Measurements from ENCODE around the gene PEAR1. TPM values are rescaled to one million over a fixed set of nuclear protein-coding genes. Genes with fewer than 3 reads are reported as not detected.

The PEAR1 gene
- total RNA-seq, 1 donor from 2014 or later, result 11.5 TPM

GRCh38 chr1:156938813-156939212, 45.3 kb downstream of the PEAR1 start:
- TF ChIP-seq POLR2AphosphoS5 (IDR thresholded peaks at IDR 0.05; ENCODE audit: insufficient read depth in 1 of 2, low read depth in 1 of 2) (no peak), POLR2A (IDR thresholded peaks at IDR 0.05) (no peak), CTCF (IDR thresholded peaks at IDR 0.05) (no peak)
- intact Hi-C loops (cut with DNase I), result no loop called here

GRCh38 chr1:156939786-156940334, 46.3 kb downstream of the PEAR1 start:
- intact Hi-C loops (cut with DNase I), result no loop called here
- TF ChIP-seq POLR2A (IDR thresholded peaks at IDR 0.05), result no peak
- TF ChIP-seq CTCF (IDR thresholded peaks at IDR 0.05), result no peak
- no peak for TF ChIP-seq POLR2AphosphoS5 (IDR thresholded peaks at IDR 0.05; ENCODE audit: insufficient read depth in 1 of 2, low read depth in 1 of 2)
- peaks cover 0 to 71% of the 10 kb centered on the region in 2 donors for H3K36me3 ChIP-seq
- no peaks in the 10 kb centered on the region for H3K9me3 ChIP-seq
- no peaks in the 10 kb centered on the region for H3K4me1 ChIP-seq
- H3K27me3 ChIP-seq, result no peaks in the 10 kb centered on the region
- H3K27ac ChIP-seq, result no peak overlapping the region
- H3K4me3 ChIP-seq, result no peak overlapping the region
- no peak for DNase-seq (ENCODE audit: extremely low spot score in 2 of 2)

More at GRCh38 chr1:156938813-156939212, 45.3 kb downstream of the PEAR1 start:
- H3K36me3 ChIP-seq, result peaks cover 0 to 61% of the 10 kb centered on the region in 2 donors
- no peak overlapping the region for H3K27ac ChIP-seq
- no peaks in the 10 kb centered on the region for H3K27me3 ChIP-seq
- no peak overlapping the region for H3K4me3 ChIP-seq
- H3K9me3 ChIP-seq, result no peaks in the 10 kb centered on the region
- no peaks in the 10 kb centered on the region for H3K4me1 ChIP-seq
- no peak for DNase-seq (ENCODE audit: extremely low spot score in 2 of 2)

- no peaks in the 10 kb centered on the region for H3K4me1 ChIP-seq
- DNase-seq (ENCODE audit: extremely low spot score in 2 of 2), result no peak
- H3K36me3 ChIP-seq, result peaks cover 0 to 87% of the 10 kb centered on the region in 2 donors
- no peaks in the 10 kb centered on the region for H3K27me3 ChIP-seq
- H3K9me3 ChIP-seq, result no peaks in the 10 kb centered on the region
- TF ChIP-seq POLR2AphosphoS5 (IDR thresholded peaks at IDR 0.05; ENCODE audit: insufficient read depth in 1 of 2, low read depth in 1 of 2) (no peak), CTCF (IDR thresholded peaks at IDR 0.05) (no peak), POLR2A (IDR thresholded peaks at IDR 0.05) (no peak)
- no peak overlapping the region for H3K27ac ChIP-seq
- intact Hi-C loops (cut with DNase I), result no loop called here
- H3K4me3 ChIP-seq, result no peak overlapping the region
Measured at GRCh38 chr1:156941675-156942074, 48.2 kb downstream of the PEAR1 start.

DNA sequence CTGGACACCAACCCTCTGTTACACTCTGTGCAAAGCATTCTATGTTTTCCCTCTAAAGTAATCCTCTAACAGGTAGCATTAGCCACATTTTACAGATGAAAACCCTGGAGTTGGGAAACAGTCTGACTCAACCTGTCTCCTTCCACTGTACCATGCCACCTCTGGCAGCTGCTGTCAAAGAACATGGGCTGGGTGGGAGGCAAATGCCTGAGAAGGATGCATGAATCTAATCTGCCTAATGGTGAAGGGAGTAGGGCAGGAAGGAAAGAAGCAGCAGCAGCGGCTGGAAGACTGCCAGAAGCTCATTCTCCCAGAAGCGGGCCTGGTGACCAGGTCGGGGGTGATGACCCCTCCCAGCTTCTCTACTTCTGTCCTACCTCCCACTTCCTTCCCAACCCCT, 48.7 kb downstream of the PEAR1 start:
- Histone ChIP-seq H3K4me1 (no peaks in the 10 kb centered on the region), H3K36me3 (peaks cover 0 to 88% of the 10 kb centered on the region in 2 donors), H3K27me3 (no peaks in the 10 kb centered on the region), H3K27ac (no peak overlapping the region), H3K9me3 (no peaks in the 10 kb centered on the region), H3K4me3 (no peak overlapping the region)
- DNase-seq (ENCODE audit: extremely low spot score in 2 of 2), result no peak
- TF ChIP-seq CTCF (IDR thresholded peaks at IDR 0.05) (no peak), POLR2A (IDR thresholded peaks at IDR 0.05) (no peak), POLR2AphosphoS5 (IDR thresholded peaks at IDR 0.05; ENCODE audit: insufficient read depth in 1 of 2, low read depth in 1 of 2) (no peak)
- intact Hi-C loops (cut with DNase I), result no loop called here

GRCh38 chr1:156942576-156942975, 49.1 kb downstream of the PEAR1 start:
- no peak overlapping the region for H3K27ac ChIP-seq
- no peak for TF ChIP-seq POLR2A (IDR thresholded peaks at IDR 0.05)

More at GRCh38 chr1:156942576-156942975, 49.1 kb downstream of the PEAR1 start:
- peaks cover 0 to 91% of the 10 kb centered on the region in 2 donors for H3K36me3 ChIP-seq
- no peaks in the 10 kb centered on the region for H3K4me1 ChIP-seq
- no peaks in the 10 kb centered on the region for H3K27me3 ChIP-seq
- no peak for DNase-seq (ENCODE audit: extremely low spot score in 2 of 2)
- no peak overlapping the region for H3K4me3 ChIP-seq
- intact Hi-C loops (cut with DNase I), result no loop called here
- no peaks in the 10 kb centered on the region for H3K9me3 ChIP-seq
